Activated CD4-positive, alpha-beta T cell treated with anti-CD3 and anti-CD28 coated beads for 36 hours (primary cell): Measurements from ENCODE around the gene NLRP6. TPM values are rescaled to one million over a fixed set of nuclear protein-coding genes. Genes with fewer than 3 reads are reported as not detected.
"Not testable (repeated sequence)": the region's sequence is repeated elsewhere in the genome, so short reads cannot be mapped to it uniquely, and the experiment has no call there.

ENCODE experiments used
- ATAC-seq: fragments of 200-7000 bp; cut with Tn5 transposase; one replicate; pipeline ENCODE4 v1.10.0; 2021; ENCODE audit warnings: mild to moderate bottlenecking, moderate library complexity
- CTCF ChIA-PET: fragments of 350-600 bp; sonication (Branson Sonifier 250); formaldehyde crosslinking; loops from one replicate; lab custom pipeline; 2021; ENCODE audit warnings: antibody characterized with exemption; lab: Charles Lee
- POLR2A ChIA-PET: fragments of 350-600 bp; sonication (Branson Sonifier 250); formaldehyde crosslinking; loops from one replicate; lab custom pipeline; 2021; ENCODE audit warnings: antibody characterized with exemption, inconsistent platforms; lab: Charles Lee
- DNase-seq: peaks from one replicate; pipeline ENCODE4 v3.0.0-alpha.2; 2020
- H3K27ac Mint-ChIP-seq: one replicate; pipeline ENCODE4 v1.8.0; 2021; ENCODE audit warnings: mixed read lengths
- H3K27me3 Mint-ChIP-seq: one replicate; pipeline ENCODE4 v1.8.0; 2021; ENCODE audit warnings: mixed read lengths
- H3K36me3 Mint-ChIP-seq: one replicate; pipeline ENCODE4 v1.8.0; 2021; ENCODE audit warnings: low read depth, mixed read lengths
- H3K4me1 Mint-ChIP-seq: one replicate; pipeline ENCODE4 v1.8.0; 2021; ENCODE audit warnings: mixed read lengths
- H3K4me3 Mint-ChIP-seq: one replicate; pipeline ENCODE4 v1.8.0; 2021; ENCODE audit warnings: mild to moderate bottlenecking, moderate library complexity, mixed read lengths
- H3K9me3 Mint-ChIP-seq: one replicate; pipeline ENCODE4 v1.8.0; 2021; ENCODE audit warnings: low read depth, mixed read lengths
- intact Hi-C, 2 experiments: fragments of 100-400 bp; cut with DNase I in 1 of 2; cut with micrococcal nuclease in 1 of 2; formaldehyde crosslinking; loops; one replicate each; pipeline versions ENCODE4 v1.14.2 to v1.15.1; 2022 to 2024; cut with DNase I, micrococcal nuclease
- total RNA-seq, 2 experiments: library from RNA; stranded (reverse); gene quantifications; one replicate each; pipeline ENCODE4 v1.2.3, GENCODE V29; 2021

The NLRP6 gene
- total RNA-seq, 2 experiments from 2014 or later: 0.32 to 0.57 TPM

DNA sequence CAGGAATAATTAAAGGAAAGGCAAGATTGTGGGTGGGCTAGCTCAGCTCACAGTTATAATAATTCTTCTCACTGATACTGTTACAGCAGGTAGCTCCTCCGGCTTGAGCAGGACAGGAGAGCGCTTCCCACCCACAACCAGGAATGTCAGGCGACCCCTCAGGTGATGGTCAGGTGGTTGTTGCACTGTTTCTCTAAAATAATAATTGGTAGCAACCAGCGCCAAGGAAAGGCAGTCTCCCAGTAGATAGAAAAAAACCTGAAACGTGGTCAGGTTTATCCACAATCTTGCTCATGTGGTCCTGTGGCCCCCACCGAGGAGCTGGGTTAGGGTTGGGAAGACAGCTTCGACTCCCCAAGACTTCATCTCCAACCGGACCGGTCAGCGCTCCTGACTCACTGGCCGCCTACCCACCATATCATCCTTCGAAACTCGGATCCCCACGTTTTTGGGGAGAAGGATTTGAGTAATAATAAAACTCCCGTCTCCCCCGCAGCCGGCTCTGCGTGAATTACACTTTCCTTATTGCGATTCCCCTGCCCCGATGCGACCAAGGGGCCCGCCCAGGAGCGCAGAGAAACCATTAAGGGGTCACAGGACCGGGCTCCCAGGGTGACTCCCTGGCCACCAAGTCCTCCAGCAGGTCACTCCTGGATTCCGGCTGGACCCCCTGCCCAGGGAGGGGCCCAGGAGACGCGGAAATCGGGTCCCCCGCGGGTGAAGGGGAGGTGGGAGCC lies 39.6 kb downstream of the NLRP6 start:
- peaks cover 29% of the 10 kb centered on the region for H3K4me1 Mint-ChIP-seq
- ChIA-PET POLR2A (interaction anchor here (0.6 to 1.8 kb wide), 7 partner anchors 9 to 81 kb away, joined by 3 to 6 read pairs (median 3); partner anchors contain the start of gene PSMD13), CTCF (interaction anchor here (0.8 to 4.0 kb wide), 18 partner anchors 9 to 130 kb away, joined by 3 to 42 read pairs (median 6); partner anchors contain the start of genes BET1L, IFITM2 and RIC8A)
- intact Hi-C loops: loop anchor here (2.0 kb wide), 2 partner anchors 49 to 81 kb away; partner anchors contain the start of genes PSMD13 (in 1 of the 2) and SIRT3 (in 1 of the 2)
- H3K36me3 Mint-ChIP-seq: peaks cover 45% of the 10 kb centered on the region
- ATAC-seq, H3K27me3 Mint-ChIP-seq, H3K9me3 Mint-ChIP-seq: not testable (repeated sequence)
- peak overlapping the region; percentile 95 for H3K4me3 Mint-ChIP-seq
- peak overlapping the region; percentile 95 for H3K27ac Mint-ChIP-seq
- DNase-seq: peak; percentile 8

DNA sequence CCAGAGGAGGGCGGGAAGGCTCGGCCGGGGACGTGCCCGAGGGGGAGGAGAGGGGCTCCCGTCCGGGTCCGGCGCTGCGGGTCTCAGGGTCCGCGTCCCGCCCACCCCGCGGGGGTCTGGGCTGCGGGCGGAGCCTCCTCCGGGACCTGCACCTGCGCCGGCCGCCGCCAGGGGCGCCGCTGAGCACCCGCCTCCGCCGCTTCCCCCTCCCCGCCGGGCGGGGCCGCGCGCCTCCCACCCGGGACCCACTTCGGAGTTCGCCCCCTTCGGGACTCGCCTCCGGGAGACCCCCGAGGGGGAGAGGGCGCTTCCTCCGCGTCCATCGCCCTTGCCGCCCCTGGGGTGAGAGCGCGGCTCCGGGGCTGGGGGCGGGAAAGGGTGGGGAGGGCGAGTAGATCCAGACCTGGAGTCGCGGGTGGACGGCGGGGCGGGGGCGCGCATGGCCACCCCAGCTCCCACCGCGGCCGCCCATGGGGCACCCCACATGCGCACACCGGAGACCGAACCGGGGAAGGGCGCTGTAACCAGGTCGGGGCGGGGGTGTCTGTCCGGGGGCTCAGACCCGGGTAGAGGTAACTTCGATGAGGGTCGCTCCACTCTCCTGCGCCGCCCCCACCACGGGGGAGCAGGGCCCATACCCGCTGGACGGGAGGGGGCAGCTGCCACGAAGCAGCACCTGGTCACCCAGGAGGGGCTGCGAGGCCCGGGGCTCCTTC lies 40.4 kb downstream of the NLRP6 start:
- ChIA-PET POLR2A (interaction anchor here (0.7 to 1.6 kb wide), 3 partner anchors 9 to 37 kb away, joined by 3 to 6 read pairs (median 3); no protein-coding TSS in a partner anchor), CTCF (interaction anchor here (1.1 to 4.0 kb wide), 7 partner anchors 9 to 68 kb away, joined by 3 to 42 read pairs (median 9); partner anchors contain the start of gene IFITM2)
- Mint-ChIP-seq H3K36me3 (peaks cover 45% of the 10 kb centered on the region), H3K4me3 (peak overlapping the region; percentile 78), H3K4me1 (peaks cover 25% of the 10 kb centered on the region)
- peak; percentile 5 for ATAC-seq
- H3K27me3 Mint-ChIP-seq, intact Hi-C loops, H3K9me3 Mint-ChIP-seq, H3K27ac Mint-ChIP-seq, DNase-seq: not testable (repeated sequence)

DNA sequence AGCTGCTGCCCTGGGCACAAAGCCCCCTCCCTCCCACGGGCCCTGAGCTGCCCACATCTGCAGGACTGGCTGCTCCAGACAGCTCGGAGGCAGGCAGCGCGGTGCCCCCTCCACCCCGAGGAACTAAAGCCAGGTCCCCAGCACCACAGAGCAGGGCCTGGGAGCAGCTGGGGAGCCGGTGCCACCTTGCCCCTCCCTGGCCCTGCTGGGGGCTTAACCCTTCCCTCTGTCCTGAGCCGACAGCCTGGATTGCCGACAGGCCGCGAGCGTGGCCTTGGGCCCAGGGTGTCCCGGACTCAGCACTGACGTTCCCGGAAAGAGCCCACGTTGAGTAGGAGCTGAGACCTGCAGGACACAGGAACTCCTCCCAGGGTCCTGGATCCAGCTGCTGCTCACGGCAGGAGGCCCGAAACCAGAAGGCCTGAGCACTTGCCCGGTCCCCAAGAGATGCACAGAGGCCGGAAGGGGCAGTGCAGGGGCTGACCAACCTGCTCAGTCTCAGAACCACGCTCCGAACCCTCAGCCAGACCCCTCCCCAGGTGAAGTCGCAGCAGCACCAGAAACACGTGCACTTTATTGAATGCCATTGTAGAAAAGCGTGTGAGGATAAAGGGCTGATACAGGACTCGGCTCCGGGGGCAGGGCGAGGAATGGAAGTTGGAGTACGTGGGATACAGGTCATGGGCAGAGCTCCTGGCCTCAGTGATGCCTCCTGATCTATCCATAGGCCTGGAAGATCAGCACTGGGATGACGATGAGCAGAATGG lies 41.1 kb downstream of the NLRP6 start:
- CTCF ChIA-PET: interaction anchor here (0.6 to 1.5 kb wide), 3 partner anchors 10 to 14 kb away, joined by 3 read pairs; no protein-coding TSS in a partner anchor
- POLR2A ChIA-PET: not testable (repeated sequence)
- peak; percentile 8 for ATAC-seq

DNA sequence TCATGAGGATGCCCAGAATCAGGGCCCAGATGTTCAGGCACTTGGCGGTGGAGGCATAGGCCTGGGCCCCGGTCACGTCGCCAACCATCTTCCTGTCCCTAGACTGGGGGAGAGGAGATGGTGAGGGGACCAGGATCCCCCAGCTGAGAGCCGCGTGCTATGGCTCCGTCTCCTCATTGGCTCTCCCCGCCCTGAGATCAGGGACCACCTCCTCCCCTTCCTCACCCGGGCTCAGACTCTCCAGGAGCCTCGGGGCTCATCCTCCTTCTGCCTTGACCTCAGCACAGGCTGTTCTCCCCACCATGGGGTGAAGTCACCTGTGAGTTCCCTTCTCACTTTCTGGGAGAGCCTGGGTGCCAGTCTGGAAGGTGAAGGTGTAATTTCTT lies 41.7 kb downstream of the NLRP6 start:
- H3K9me3 Mint-ChIP-seq, H3K27me3 Mint-ChIP-seq, DNase-seq, intact Hi-C loops: not testable (repeated sequence)
- ChIA-PET CTCF (interaction anchor here (1.5 kb wide), 1 partner anchor 9 kb away, joined by 3 read pairs; no protein-coding TSS in a partner anchor), POLR2A (interaction anchor here (0.5 kb wide), 1 partner anchor 10 kb away, joined by 3 read pairs; no protein-coding TSS in a partner anchor)
- H3K4me3 Mint-ChIP-seq: peak overlapping the region; percentile 78
- peak overlapping the region; percentile 93 for H3K27ac Mint-ChIP-seq
- peaks cover 34% of the 10 kb centered on the region for H3K4me1 Mint-ChIP-seq
- peak; percentile 37 for ATAC-seq
- H3K36me3 Mint-ChIP-seq: peaks cover 34% of the 10 kb centered on the region

More for the DNA sequence above, 41.1 kb downstream of the NLRP6 start:
- Mint-ChIP-seq H3K4me3 (peak overlapping the region; percentile 78), H3K4me1 (peaks cover 29% of the 10 kb centered on the region), H3K36me3 (peaks cover 40% of the 10 kb centered on the region), H3K27ac (peak overlapping the region; percentile 93)
- DNase-seq: peak; percentile 56
- intact Hi-C loops, H3K27me3 Mint-ChIP-seq, H3K9me3 Mint-ChIP-seq: not testable (repeated sequence)

DNA sequence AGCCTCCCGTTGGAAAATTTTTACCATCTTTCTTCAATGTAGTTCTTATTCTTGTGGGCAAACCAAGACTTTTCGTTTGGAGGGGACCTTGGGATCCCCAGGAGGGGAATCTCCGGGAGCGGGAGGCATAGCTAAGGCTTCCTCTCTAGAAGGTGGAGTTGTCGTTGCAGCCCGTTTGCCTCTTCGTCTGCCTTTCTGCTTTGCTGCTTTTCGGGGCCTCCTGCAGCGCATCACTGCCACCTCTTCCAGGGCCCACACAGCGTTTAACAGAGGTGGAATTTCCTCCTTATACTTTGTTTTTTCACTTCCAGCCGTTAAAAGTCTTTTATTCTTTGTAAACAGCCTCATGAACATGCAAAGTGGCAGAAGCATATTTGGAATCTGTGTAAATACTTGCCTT lies 45.9 kb downstream of the NLRP6 start:
- POLR2A ChIA-PET: no interaction called here
- Mint-ChIP-seq H3K36me3 (peaks cover 10% of the 10 kb centered on the region), H3K4me3 (no peak overlapping the region), H3K4me1 (peaks cover 53% of the 10 kb centered on the region), H3K27ac (no peak overlapping the region), H3K27me3 (no peaks in the 10 kb centered on the region), H3K9me3 (no peaks in the 10 kb centered on the region)
- no peak for DNase-seq
- intact Hi-C loops: no loop called here
- no peak for ATAC-seq
- CTCF ChIA-PET: no interaction called here

DNA sequence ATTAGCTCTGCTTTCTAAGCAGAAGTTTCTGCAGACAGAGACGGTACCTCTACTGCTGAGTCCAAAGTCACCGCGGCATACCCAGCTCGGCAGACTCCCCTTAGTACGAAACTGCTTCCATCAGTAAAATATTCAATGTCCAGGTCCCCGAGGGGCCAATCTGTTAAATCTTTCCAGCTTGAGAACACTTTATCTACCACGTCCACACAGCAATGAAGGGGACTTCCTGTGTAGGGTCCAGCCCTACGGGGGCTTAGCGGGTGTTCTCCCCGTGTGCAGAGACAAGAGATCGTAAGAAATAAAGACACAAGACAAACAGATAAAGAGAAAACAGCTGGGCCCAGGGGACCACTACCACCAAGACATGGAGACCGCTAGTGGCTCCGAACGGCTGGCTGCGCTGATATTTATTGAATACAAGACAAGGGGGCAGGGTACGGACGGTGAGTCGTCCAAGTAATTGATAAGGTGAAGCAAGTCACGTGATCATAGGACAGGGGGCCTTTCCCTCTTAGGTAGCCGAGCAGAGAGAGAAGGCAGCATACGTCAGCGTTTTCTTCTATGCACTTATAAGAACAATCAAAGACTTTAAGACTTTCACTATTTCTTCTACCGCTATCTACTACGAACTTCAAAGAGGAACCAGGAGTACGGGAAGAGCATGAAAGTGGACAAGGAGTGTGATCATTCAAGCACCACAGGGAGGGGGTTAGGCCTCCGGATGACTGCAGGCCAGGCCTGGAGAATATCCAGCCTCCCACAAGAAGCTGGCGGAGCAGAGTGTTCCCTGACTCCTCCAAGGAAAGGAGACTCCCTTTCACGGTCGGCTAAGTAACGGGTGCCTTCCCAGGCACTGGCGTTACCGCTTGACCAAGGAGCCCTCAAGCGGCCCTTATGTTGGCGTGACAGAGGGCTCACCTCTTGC lies 46.6 kb downstream of the NLRP6 start:
- H3K36me3 Mint-ChIP-seq, H3K27me3 Mint-ChIP-seq, H3K4me3 Mint-ChIP-seq, H3K9me3 Mint-ChIP-seq, CTCF ChIA-PET, ATAC-seq, intact Hi-C loops, DNase-seq, POLR2A ChIA-PET: not testable (repeated sequence)
- peaks cover 58% of the 10 kb centered on the region for H3K4me1 Mint-ChIP-seq
- H3K27ac Mint-ChIP-seq: peak overlapping the region; percentile 56

DNA sequence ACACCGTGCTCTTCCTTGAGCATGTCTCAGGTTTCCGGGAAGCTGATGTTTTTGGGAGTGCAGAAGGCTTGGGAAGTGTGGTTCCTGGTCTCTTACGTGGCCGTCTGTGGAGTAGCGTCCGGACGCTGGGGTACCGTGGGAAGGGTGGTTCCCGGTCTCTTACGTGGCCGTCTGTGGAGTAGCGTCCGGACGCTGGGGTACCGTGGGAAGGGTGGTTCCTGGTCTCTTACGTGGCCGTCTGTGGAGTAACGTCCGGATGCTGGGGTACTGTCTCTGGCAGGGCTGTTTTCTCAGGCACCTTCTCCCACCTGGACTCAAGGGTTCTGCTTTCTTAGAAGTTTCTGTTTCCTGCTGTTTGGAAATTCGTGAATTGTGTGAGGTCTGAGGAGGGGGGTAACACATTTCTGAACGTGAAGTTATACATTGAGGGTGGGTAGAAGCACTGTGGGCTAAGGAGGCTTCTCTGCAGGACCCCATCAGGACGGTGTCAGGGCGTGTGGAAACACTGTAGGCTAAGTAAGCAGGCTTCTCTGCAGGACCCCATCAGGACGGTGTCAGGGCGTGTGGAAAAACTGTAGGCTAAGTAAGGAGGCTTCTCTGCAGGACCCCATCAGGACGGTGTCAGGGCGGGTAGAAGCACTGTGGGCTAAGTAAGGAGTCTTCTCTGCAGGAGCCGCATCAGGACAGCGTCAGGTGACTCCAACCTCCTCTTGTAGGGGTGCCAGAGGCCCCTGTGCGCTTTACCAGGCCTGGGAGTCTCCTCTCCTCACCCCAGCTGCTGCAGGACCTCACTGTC lies 47.8 kb downstream of the NLRP6 start:
- POLR2A ChIA-PET: no interaction called here
- H3K27ac Mint-ChIP-seq: peak overlapping the region; percentile 93
- H3K4me1 Mint-ChIP-seq: peaks cover 57% of the 10 kb centered on the region

DNA sequence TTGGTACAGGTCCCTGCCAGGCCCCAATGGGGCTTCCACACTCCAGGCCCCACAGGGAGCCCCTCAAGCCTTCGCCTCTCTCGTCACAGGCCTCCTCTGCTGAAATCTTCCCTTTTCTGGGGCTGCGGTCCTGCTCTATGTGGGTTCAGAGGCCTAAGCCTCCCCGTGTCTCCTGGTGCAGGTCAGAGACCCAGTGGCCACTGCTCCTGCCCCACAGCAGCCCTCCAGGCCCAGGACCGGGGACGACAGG lies 48.3 kb downstream of the NLRP6 start:
- DNase-seq (no peak), ATAC-seq (no peak)
- peak overlapping the region; percentile 93 for H3K27ac Mint-ChIP-seq
- H3K36me3 Mint-ChIP-seq: no peaks in the 10 kb centered on the region
- no peaks in the 10 kb centered on the region for H3K27me3 Mint-ChIP-seq
- CTCF ChIA-PET: interaction anchor here (1.2 to 2.4 kb wide), 3 partner anchors 9 to 14 kb away, joined by 3 to 7 read pairs (median 3); no protein-coding TSS in a partner anchor
- intact Hi-C loops: loop anchor here in 1 of 2 experiments (2.0 kb wide), 1 partner anchor 14 kb away; no protein-coding TSS in a partner anchor
- peaks cover 62% of the 10 kb centered on the region for H3K4me1 Mint-ChIP-seq
- H3K4me3 Mint-ChIP-seq: peak overlapping the region; percentile 36
- POLR2A ChIA-PET: no interaction called here
- H3K9me3 Mint-ChIP-seq: no peaks in the 10 kb centered on the region

More for the DNA sequence above, 47.8 kb downstream of the NLRP6 start:
- DNase-seq (no peak), ATAC-seq (no peak)
- Mint-ChIP-seq H3K4me3 (peak overlapping the region; percentile 36), H3K36me3 (no peaks in the 10 kb centered on the region), H3K9me3 (no peaks in the 10 kb centered on the region), H3K27me3 (no peaks in the 10 kb centered on the region)
- CTCF ChIA-PET: interaction anchor here (1.2 to 2.4 kb wide), 3 partner anchors 9 to 14 kb away, joined by 3 to 7 read pairs (median 3); no protein-coding TSS in a partner anchor
- intact Hi-C loops: loop anchor here in 1 of 2 experiments (2.0 kb wide), 1 partner anchor 13 kb away; no protein-coding TSS in a partner anchor

DNA sequence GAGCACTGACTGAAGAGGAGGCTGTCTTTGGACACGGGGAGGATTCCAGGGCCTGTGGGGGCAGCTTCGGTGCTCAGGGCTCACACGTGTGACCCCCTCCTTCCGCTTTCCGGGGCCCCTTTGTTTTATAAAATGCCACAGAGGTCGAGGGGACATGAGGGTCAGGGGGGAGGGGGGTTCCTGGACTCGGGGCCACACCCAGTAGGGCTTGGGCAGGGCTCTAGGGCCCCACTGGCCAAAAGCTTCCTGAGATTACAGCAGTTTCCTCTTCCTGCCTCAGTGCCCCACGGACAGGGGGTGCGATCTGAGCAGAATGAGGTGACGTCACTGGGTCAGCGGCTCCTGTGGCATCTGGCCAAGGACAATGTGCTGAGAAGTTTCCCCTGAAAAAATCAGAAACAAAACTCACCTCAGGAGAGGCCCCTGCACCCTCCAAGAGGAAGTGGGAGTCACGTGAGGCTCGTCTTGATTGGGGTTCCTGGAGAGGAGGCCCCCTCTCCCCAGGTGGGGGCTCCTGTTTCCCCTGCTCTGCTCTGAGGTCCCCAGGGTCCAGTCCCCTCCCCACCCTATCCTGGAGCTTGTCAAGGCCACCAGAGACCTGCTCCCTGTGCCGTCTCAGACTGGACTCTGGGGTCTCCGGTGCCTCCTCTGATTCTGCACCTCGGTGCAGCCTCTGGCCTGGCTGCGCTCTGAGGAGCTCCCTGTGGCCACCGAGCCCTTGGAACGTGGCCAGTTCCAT lies 48.8 kb downstream of the NLRP6 start:
- Mint-ChIP-seq H3K4me1 (peaks cover 66% of the 10 kb centered on the region), H3K4me3 (peak overlapping the region; percentile 36), H3K27ac (peak overlapping the region; percentile 93), H3K36me3 (no peaks in the 10 kb centered on the region), H3K27me3 (no peaks in the 10 kb centered on the region), H3K9me3 (no peaks in the 10 kb centered on the region)
- intact Hi-C loops: loop anchor here in 1 of 2 experiments (2.0 kb wide), 1 partner anchor 14 kb away; no protein-coding TSS in a partner anchor
- DNase-seq (peak; percentile 86), ATAC-seq (peak; percentile 59)
- CTCF ChIA-PET: interaction anchor here (0.6 to 2.4 kb wide), 7 partner anchors 10 to 120 kb away, joined by 3 to 7 read pairs (median 3); partner anchors contain the start of genes BET1L and RIC8A
- POLR2A ChIA-PET: interaction anchor here (1.0 kb wide), 1 partner anchor 9 kb away, joined by 3 read pairs; no protein-coding TSS in a partner anchor
